Gastrocnemius medialis (tissue), 4 donors: ENCODE results near the gene NAT9. TPM values are rescaled to one million over a fixed set of nuclear protein-coding genes. Genes with fewer than 3 reads are reported as not detected.

Experiments used
- ATAC-seq, 2 donors: fragments of 150-250 bp; one replicate each; pipeline ENCODE4 v1.9.1; 2016
- DNase-seq, 2 donors: peaks; one replicate each; pipeline ENCODE4 v3.0.0-alpha.2; 2019
- H3K27ac ChIP-seq, 4 donors: fragments of 200-600 bp; sonication (generic); 1 replicate in 1 of 4; 2 replicates in 3 of 4; pipeline ENCODE4 v1.5.1; 2016 to 2018; ENCODE audit warnings: mild to moderate bottlenecking in 2 of 4, moderate library complexity in 1 of 4
- H3K27me3 ChIP-seq, 3 donors: fragments of 200-600 bp; sonication (generic) in 2 of 3; 1 replicate in 1 of 3; 2 replicates in 2 of 3; pipeline versions ENCODE4 v1.5.1 to v1.6.0; 2016 to 2019; ENCODE audit warnings: mild to moderate bottlenecking in 1 of 3, moderate library complexity in 1 of 3
- H3K36me3 ChIP-seq, 2 donors: fragments of 200-600 bp; sonication (generic) in 1 of 2; one replicate each; pipeline ENCODE4 v1.5.1; 2017 to 2018
- H3K4me1 ChIP-seq, 2 donors: fragments of 200-600 bp; sonication (generic) in 1 of 2; one replicate each; pipeline ENCODE4 v1.5.1; 2016 to 2017; ENCODE audit warnings: mild to moderate bottlenecking in 2 of 2
- H3K4me3 ChIP-seq, 4 donors: fragments of 200-600 bp; sonication (generic) in 3 of 4; 1 replicate in 1 of 4; 2 replicates in 3 of 4; pipeline ENCODE4 v1.5.1; 2016 to 2019; ENCODE audit warnings: mild to moderate bottlenecking in 2 of 4
- H3K9me3 ChIP-seq, 3 donors: fragments of 200-600 bp; sonication (generic) in 2 of 3; 1 replicate in 1 of 3; 2 replicates in 2 of 3; pipeline ENCODE4 v1.5.1; 2016 to 2019
- POLR2A ChIP-seq, 2 donors: fragments of 450-650 bp; IDR thresholded peaks; one replicate each; pipeline ENCODE4 v1.6.1; 2017; ENCODE audit warnings: antibody characterized with exemption in 2 of 2, mild to moderate bottlenecking in 2 of 2, moderate library complexity in 2 of 2
- in situ Hi-C, 4 donors: fragments of 200-750 bp; cut with MboI; loops; one replicate each; pipeline versions ENCODE4 v1.15.0 to v1.8.0; 2017; ENCODE audit warnings: low sequenced_read_pairs in 4 of 4
- intact Hi-C: fragments of 100-400 bp; cut with DNase I; formaldehyde crosslinking; loops from one replicate; pipeline ENCODE4 v1.15.1; 2023; ENCODE audit warnings: low total_unique reads
- total RNA-seq, 4 donors: library from RNA; depleted of rRNA; stranded (reverse); fragments of >200 nt; gene quantifications; one replicate each; pipeline versions ENCODE4 v1.1.0 to v1.2.3, GENCODE V29; 2016
- TF ChIP-seq, protein P1 (sequence below), 5 experiments: fragments of 450-650 bp in 3 of 5; fragments of 200-600 bp in 2 of 5; sonication (generic) in 2 of 5; IDR thresholded peaks in 4 of 5; conservative IDR thresholded peaks in 1 of 5; 1 replicate in 4 of 5; 2 replicates in 1 of 5; pipeline ENCODE4 v1.5.1; 2016 to 2019; ENCODE audit warnings: antibody characterized with exemption in 5 of 5, mild to moderate bottlenecking in 3 of 5, moderate library complexity in 3 of 5

Gene NAT9
- total RNA-seq, 4 donors from 2014 or later, result 7.7 to 27.4 (median 14.5) TPM

DNA sequence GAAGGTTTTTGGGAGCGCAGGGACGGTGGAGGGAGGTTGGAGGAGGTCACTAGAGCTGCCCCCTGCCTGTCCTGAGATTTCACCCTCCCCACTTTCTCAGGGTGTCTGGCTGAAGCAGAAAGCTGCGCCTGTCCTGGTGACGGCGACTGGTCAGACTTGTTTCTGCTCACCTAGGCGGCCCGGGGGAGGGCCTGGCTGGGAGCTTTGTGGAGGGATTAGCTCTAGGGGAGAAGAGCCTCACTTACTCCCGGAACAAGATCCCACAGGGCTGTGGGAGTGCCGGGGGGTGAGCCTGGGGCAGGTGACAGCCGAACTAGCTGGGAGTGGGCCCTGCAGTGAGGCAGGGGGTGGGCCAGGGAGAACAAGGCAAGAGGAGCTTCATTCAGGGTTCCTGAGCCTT is 16.2 kb downstream of the NAT9 start:
- no peak for ATAC-seq
- H3K27me3 ChIP-seq, result no peaks in the 10 kb centered on the region

DNA sequence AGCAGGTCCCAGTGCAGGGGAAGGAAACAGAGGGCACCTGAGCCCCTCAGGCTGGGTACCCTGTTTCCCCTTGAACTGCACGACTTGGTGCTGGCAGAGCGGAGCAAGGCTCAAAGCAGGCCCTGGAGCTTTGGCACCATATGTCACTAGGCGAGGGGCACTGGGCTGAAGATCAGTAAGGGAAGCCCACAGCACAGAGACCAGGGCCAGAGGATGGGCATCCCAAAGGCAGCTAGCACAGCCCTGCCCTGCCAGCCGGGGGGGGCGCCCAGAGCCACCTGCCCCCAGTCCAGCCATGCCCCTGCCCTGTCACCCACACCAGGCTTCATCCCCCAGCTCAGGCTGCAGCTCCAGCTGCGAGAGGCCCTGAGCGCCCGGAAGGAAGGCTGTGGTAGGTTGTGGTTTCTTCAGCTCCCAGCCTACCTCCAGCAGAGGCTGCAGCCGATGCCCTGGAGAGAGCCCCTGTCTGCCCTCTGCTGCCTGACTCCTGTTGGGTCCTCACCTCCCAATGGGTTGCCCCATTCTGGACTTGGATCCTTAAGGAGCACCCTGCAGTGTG is 16.8 kb downstream of the NAT9 start:
- intact Hi-C loops (loop anchor here (10.0 kb wide), 1 partner anchor 195 kb away; the partner anchor contains the start of gene CD300H), in situ Hi-C loops (no loop called here)
- H3K27ac ChIP-seq, result no peak overlapping the region
- H3K9me3 ChIP-seq, result no peaks in the 10 kb centered on the region
- no peak for ATAC-seq
- no peak overlapping the region for H3K4me3 ChIP-seq
- TF ChIP-seq POLR2A (IDR thresholded peaks at IDR 0.05), result no peak
- TF ChIP-seq, protein P1, sequence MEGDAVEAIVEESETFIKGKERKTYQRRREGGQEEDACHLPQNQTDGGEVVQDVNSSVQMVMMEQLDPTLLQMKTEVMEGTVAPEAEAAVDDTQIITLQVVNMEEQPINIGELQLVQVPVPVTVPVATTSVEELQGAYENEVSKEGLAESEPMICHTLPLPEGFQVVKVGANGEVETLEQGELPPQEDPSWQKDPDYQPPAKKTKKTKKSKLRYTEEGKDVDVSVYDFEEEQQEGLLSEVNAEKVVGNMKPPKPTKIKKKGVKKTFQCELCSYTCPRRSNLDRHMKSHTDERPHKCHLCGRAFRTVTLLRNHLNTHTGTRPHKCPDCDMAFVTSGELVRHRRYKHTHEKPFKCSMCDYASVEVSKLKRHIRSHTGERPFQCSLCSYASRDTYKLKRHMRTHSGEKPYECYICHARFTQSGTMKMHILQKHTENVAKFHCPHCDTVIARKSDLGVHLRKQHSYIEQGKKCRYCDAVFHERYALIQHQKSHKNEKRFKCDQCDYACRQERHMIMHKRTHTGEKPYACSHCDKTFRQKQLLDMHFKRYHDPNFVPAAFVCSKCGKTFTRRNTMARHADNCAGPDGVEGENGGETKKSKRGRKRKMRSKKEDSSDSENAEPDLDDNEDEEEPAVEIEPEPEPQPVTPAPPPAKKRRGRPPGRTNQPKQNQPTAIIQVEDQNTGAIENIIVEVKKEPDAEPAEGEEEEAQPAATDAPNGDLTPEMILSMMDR (IDR thresholded peaks at IDR 0.05 in 4 of 5, conservative IDR thresholded peaks at IDR 0.05 in 1 of 5), result no peak
- DNase-seq, result no peak
- H3K36me3 ChIP-seq, result no peaks in the 10 kb centered on the region
- no peaks in the 10 kb centered on the region for H3K27me3 ChIP-seq
- H3K4me1 ChIP-seq, result peaks cover 9 to 16% of the 10 kb centered on the region in 2 donors

More for the DNA sequence above, 16.2 kb downstream of the NAT9 start:
- Histone ChIP-seq H3K4me1 (peaks cover 9 to 16% of the 10 kb centered on the region in 2 donors), H3K4me3 (no peak overlapping the region), H3K9me3 (no peaks in the 10 kb centered on the region), H3K36me3 (no peaks in the 10 kb centered on the region), H3K27ac (no peak overlapping the region)
- TF ChIP-seq, protein P1 (IDR thresholded peaks at IDR 0.05 in 4 of 5, conservative IDR thresholded peaks at IDR 0.05 in 1 of 5), result no peak
- no peak for TF ChIP-seq POLR2A (IDR thresholded peaks at IDR 0.05)
- no peak for DNase-seq
- intact Hi-C loops (loop anchor here (10.0 kb wide), 1 partner anchor 195 kb away; the partner anchor contains the start of gene CD300H), in situ Hi-C loops (no loop called here)

DNA sequence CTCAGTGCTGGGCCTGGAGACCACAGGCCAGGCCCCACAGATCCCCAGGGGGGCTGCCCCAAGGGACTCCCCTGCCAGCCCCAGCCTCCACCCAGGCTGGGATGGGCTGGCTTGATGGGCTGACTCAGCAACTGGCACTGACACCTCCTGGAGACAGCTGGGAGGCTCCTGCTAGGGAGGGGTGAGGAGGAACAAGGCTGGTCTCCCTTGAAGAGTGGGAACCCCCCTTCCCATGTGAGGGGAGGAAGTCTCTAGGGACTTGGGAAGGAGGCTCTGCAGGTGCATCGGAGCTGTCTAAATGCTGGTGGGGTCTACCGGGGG is 17.3 kb downstream of the NAT9 start:
- TF ChIP-seq POLR2A (IDR thresholded peaks at IDR 0.05), result no peak
- TF ChIP-seq, protein P1 (IDR thresholded peaks at IDR 0.05 in 4 of 5, conservative IDR thresholded peaks at IDR 0.05 in 1 of 5), result no peak
- Histone ChIP-seq H3K4me1 (peaks cover 9 to 16% of the 10 kb centered on the region in 2 donors), H3K27me3 (no peaks in the 10 kb centered on the region), H3K27ac (no peak overlapping the region), H3K4me3 (no peak overlapping the region), H3K36me3 (no peaks in the 10 kb centered on the region), H3K9me3 (no peaks in the 10 kb centered on the region)
- intact Hi-C loops, result loop anchor here (10.0 kb wide), 1 partner anchor 194 kb away; the partner anchor contains the start of gene CD300H
- peak; percentile 29 to 45 for ATAC-seq
- DNase-seq, result no peak
- in situ Hi-C loops, result no loop called here

DNA sequence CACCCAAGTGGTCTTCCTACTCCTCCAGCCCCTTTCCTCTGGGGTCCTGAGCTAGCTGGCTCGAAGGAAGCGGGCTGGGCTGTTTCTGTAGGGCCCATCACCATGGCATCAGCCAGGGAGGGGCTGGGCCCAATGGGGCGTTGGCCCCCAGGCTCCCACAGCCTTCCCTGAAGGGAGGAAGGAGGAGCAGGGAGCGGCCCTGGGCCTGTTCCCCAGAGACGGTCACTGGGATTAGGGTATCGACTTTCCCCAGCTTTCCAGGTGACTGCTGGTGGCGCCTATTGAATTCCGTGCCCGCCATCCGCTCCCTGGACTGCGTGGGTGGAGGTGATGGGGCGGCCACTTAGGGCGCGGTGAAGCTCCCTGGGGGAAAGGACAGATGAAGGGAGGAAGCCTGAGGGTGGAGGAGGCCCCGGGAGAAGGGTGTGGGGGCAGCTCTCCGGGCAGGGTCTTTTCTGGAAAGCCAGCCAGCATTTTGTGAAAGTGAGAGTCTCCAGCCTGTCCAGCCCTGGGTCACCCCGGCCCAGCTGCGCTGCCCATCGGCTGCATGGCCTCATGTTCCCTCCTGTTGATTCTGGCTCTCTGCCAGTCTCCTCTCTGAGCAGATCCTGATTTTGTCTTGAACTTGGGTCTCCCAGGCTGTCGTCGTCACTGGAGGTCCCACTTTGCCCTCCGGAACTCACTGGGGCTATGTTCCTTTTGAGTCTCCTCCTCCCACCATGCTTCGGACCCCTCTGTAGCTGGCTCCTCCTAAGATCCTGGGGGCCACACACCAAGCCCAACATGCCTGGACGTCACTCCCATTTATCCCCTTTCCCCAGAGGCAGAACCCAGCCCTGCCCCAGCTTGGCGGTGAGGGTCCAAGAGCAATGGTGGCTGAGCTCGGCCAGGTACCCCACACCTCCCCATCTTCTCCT is 18.0 kb downstream of the NAT9 start:
- Histone ChIP-seq H3K27me3 (no peaks in the 10 kb centered on the region), H3K27ac (no peak overlapping the region), H3K4me1 (peaks cover 9 to 16% of the 10 kb centered on the region in 2 donors), H3K9me3 (no peaks in the 10 kb centered on the region), H3K36me3 (no peaks in the 10 kb centered on the region), H3K4me3 (no peak overlapping the region)
- TF ChIP-seq, protein P1 (IDR thresholded peaks at IDR 0.05 in 4 of 5, conservative IDR thresholded peaks at IDR 0.05 in 1 of 5), result no peak
- TF ChIP-seq POLR2A (IDR thresholded peaks at IDR 0.05), result no peak
- in situ Hi-C loops, result no loop called here
- intact Hi-C loops, result loop anchor here (10.0 kb wide), 1 partner anchor 193 kb away; the partner anchor contains the start of gene CD300H
- ATAC-seq, result peak in 1 of 2 donors; percentile 19
- DNase-seq, result no peak
